HEK293T (cell line): ENCODE results near the gene CYP24A1.

Experiments used
- CTCF ChIA-PET: fragments of 350-600 bp; formaldehyde crosslinking; extraction: SDS; loops from one replicate; lab custom pipeline; 2021; ENCODE audit warnings: antibody characterized with exemption, inconsistent platforms; lab: Yijun Ruan, JAX
- POLR2A ChIA-PET: fragments of 350-600 bp; formaldehyde crosslinking; extraction: SDS; loops from one replicate; lab custom pipeline; 2020; ENCODE audit warnings: antibody characterized with exemption, inconsistent platforms; lab: Yijun Ruan, JAX
- DNase-seq: peaks from one replicate; pipeline ENCODE4 v3.0.0; 2012; ENCODE audit warnings: mixed read lengths; ENCODE audit errors: extremely low spot score
- ARNT ChIP-seq: fragments of 450-650 bp; IDR thresholded peaks from 2 replicates; pipeline ENCODE4 v1.6.1; 2017; ENCODE audit warnings: mild to moderate bottlenecking
- BHLHE40 ChIP-seq: fragments of 450-650 bp; IDR thresholded peaks from 2 replicates; pipeline ENCODE4 v1.6.1; 2016; ENCODE audit warnings: mild to moderate bottlenecking, moderate library complexity, borderline replicate concordance
- CTBP1 ChIP-seq: fragments of 450-650 bp; IDR thresholded peaks from 2 replicates; pipeline ENCODE4 v1.6.1; 2016; ENCODE audit warnings: borderline replicate concordance
- ELF4 ChIP-seq: fragments of 450-650 bp; IDR thresholded peaks from 2 replicates; pipeline ENCODE4 v1.6.1; 2017; ENCODE audit warnings: antibody characterized with exemption
- FOXA1 ChIP-seq: fragments of 450-650 bp; IDR thresholded peaks from 2 replicates; pipeline ENCODE4 v1.6.1; 2016; ENCODE audit warnings: mild to moderate bottlenecking
- FOXK2 ChIP-seq: fragments of 450-650 bp; IDR thresholded peaks from 2 replicates; pipeline ENCODE4 v1.6.1; 2016; ENCODE audit warnings: mild to moderate bottlenecking
- FOXM1 ChIP-seq: fragments of 450-650 bp; IDR thresholded peaks from 2 replicates; pipeline ENCODE4 v1.6.1; 2017; ENCODE audit warnings: mild to moderate bottlenecking, borderline replicate concordance
- HDGF ChIP-seq: fragments of 450-650 bp; IDR thresholded peaks from 2 replicates; pipeline ENCODE4 v1.6.1; 2017; ENCODE audit warnings: antibody characterized with exemption, borderline replicate concordance
- L3MBTL2 ChIP-seq: fragments of 450-650 bp; conservative IDR thresholded peaks from 2 replicates; pipeline ENCODE4 v1.6.1; 2016; ENCODE audit warnings: mild to moderate bottlenecking
- LEF1 ChIP-seq: fragments of 450-650 bp; IDR thresholded peaks from 2 replicates; pipeline ENCODE4 v1.6.1; 2017; ENCODE audit warnings: mild to moderate bottlenecking, borderline replicate concordance
- NFRKB ChIP-seq: fragments of 450-650 bp; IDR thresholded peaks from 2 replicates; pipeline ENCODE4 v1.6.1; 2016; ENCODE audit warnings: mild to moderate bottlenecking, moderate library complexity
- SP1 ChIP-seq: fragments of 450-650 bp; IDR thresholded peaks from 2 replicates; pipeline ENCODE4 v1.6.1; 2017
- SUZ12 ChIP-seq: fragments of 450-650 bp; IDR thresholded peaks from 2 replicates; pipeline ENCODE4 v1.6.1; 2016; ENCODE audit warnings: mild to moderate bottlenecking
- TARDBP ChIP-seq: fragments of 450-650 bp; IDR thresholded peaks from 2 replicates; pipeline ENCODE4 v1.6.1; 2016
- ZNF384 ChIP-seq: fragments of 450-650 bp; IDR thresholded peaks from 2 replicates; pipeline ENCODE4 v1.6.1; 2016
- TF ChIP-seq, protein P1 (sequence below): fragments of 450-650 bp; IDR thresholded peaks from 2 replicates; pipeline ENCODE4 v1.6.1; 2016

The CYP24A1 gene

GRCh38 chr20:54123587-54124180 is 50.1 kb downstream of the CYP24A1 start:
- POLR2A ChIA-PET: no interaction called here
- TF ChIP-seq CTBP1: no peak
- no peak for TF ChIP-seq TARDBP
- no peak for TF ChIP-seq L3MBTL2
- TF ChIP-seq ZNF384: no peak
- TF ChIP-seq FOXM1: no peak
- TF ChIP-seq SP1: no peak
- TF ChIP-seq ELF4: no peak
- no peak for DNase-seq
- CTCF ChIA-PET: no interaction called here

DNA sequence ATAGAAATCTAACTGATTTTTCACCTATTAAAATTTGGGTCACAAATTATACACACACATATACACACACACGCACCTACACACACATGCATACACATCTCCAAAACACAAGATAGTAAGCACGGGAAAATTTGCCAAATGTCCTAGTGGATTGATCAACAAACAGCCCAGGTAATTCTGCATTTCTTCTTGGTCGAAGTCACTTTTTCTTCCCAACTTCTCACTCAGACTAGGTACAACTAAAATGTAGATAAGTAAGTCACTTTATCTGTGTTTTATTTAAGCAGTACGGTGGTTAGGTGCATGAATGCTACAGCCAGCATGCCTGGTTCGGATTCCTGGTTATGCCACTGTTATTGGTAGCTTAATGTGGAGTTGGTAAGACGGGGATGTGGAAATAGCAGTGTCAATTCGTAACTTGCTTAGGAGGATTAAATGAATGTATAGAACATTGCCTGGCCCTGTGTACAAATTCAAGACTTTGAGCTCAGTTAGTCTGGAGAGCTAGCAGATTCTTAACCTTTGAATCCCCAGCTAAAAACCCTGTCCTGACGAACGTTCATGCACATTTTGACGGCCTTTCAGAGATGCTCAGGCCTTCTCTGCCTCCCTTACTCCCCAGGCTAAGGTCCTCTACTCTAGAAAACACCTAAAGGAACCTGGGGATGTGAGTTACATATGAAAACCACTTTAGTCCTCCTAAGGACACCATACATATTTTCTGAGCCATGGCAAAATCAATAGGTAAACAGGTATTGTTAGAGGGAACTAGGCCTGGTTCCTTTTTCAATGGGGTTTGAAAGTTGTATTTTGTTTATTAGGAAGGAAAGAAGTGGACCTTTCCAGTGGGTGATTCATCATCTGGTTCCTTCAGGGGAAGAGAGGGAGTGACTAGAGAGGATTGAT is 50.9 kb downstream of the CYP24A1 start:
- no peak for TF ChIP-seq TARDBP
- TF ChIP-seq ELF4: no peak
- TF ChIP-seq NFRKB: no peak
- no peak for TF ChIP-seq FOXM1
- no peak for TF ChIP-seq SUZ12
- TF ChIP-seq FOXK2: no peak
- no peak for TF ChIP-seq SP1
- TF ChIP-seq LEF1: no peak
- no peak for TF ChIP-seq ARNT
- TF ChIP-seq HDGF: no peak
- no peak for TF ChIP-seq ZNF384
- ChIA-PET CTCF (no interaction called here), POLR2A (no interaction called here)
- DNase-seq: no peak

GRCh38 chr20:54122189-54122588 is 51.6 kb downstream of the CYP24A1 start:
- CTCF ChIA-PET: no interaction called here
- TF ChIP-seq ARNT (no peak), ZNF384 (no peak), FOXA1 (no peak)
- DNase-seq: no peak
- POLR2A ChIA-PET: no interaction called here

DNA sequence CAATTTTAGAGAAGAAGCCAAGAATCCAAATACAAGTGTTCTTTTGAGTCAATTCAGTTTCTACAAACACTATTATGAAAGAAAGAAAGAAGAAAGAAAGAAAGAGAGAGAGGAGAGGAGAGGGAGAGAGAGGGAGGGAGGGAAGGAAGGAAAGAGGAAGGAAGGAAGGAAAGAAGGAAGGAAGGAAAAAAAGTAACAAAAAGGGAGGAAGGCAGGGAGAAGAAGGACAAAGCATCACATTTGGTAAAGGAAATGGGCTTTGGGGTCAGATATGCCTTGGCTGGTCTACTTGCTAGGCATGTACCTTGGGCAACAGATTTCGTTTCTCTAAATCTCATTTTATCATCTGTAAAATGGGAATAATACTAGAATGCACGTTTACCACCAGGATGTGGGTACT is 54.0 kb downstream of the CYP24A1 start:
- POLR2A ChIA-PET: no interaction called here
- TF ChIP-seq ELF4 (no peak), ZNF384 (no peak), ARNT (no peak), FOXM1 (no peak)
- TF ChIP-seq, protein P1, sequence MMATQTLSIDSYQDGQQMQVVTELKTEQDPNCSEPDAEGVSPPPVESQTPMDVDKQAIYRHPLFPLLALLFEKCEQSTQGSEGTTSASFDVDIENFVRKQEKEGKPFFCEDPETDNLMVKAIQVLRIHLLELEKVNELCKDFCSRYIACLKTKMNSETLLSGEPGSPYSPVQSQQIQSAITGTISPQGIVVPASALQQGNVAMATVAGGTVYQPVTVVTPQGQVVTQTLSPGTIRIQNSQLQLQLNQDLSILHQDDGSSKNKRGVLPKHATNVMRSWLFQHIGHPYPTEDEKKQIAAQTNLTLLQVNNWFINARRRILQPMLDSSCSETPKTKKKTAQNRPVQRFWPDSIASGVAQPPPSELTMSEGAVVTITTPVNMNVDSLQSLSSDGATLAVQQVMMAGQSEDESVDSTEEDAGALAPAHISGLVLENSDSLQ: no peak
- CTCF ChIA-PET: no interaction called here
- DNase-seq: no peak

DNA sequence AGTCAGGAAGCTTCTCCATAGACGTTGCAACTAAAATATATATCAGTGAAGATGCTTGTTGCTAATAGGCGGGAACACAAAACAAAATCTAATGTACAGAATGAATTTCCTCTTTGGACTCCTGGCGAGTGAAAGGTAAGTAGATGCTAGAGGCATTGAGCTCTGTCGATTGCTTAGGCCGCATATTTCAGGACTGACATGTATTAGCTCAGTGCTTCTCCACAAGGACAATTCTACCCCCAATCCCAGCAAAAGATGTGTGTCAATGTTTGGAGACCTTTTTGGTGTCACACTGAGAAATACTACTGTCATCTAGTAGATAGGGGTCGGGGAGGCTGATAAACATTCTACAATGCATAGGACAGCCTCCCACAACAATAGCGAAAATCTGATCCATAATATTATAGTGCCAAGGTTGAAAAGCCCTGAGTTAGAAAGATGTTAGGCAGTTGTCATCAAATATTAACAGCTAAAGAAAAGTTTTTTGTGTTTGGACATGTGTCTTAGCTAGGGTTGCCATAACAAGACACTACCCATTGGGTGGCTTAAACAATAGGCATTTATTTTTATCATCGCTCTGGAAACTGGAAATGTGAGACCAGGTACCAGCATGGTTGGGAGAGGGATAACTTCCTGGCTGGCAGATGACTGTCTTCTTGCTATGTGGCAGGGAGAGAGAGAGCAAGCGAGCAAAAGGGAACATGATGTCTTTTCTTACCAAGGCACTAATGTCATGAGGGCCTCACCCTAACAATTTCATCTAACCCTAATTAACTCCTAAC is 55.4 kb downstream of the CYP24A1 start:
- TF ChIP-seq ELF4 (no peak), FOXK2 (no peak), FOXA1 (no peak), NFRKB (no peak), BHLHE40 (no peak), ZNF384 (no peak), SUZ12 (no peak), FOXM1 (no peak), HDGF (no peak), TARDBP (no peak)
- DNase-seq: no peak
- CTCF ChIA-PET: no interaction called here
- POLR2A ChIA-PET: no interaction called here

GRCh38 chr20:54116550-54117235 is 57.1 kb downstream of the CYP24A1 start:
- POLR2A ChIA-PET: no interaction called here
- TF ChIP-seq FOXA1: no peak
- no peak for TF ChIP-seq BHLHE40
- TF ChIP-seq ZNF384: no peak
- no peak for TF ChIP-seq ELF4
- no peak for TF ChIP-seq NFRKB
- TF ChIP-seq, protein P1: no peak
- TF ChIP-seq FOXK2: no peak
- TF ChIP-seq HDGF: no peak
- no peak for TF ChIP-seq FOXM1
- no peak for TF ChIP-seq L3MBTL2
- no peak for DNase-seq
- CTCF ChIA-PET: no interaction called here
